ENCODE measurements around the gene PGPEP1.
A peak's percentile ranks its signal among the peaks of the same experiment; 100 is the strongest.

- peak; percentile 73 for TF ChIP-seq CTCF (IDR thresholded peaks at IDR 0.05; ENCODE audit: low read length)
- no peak for TF ChIP-seq EZH2 (IDR thresholded peaks at IDR 0.05; ENCODE audit: borderline replicate concordance, low read length)
These were observed 45.5 kb downstream of the PGPEP1 start, which contains the start of gene GDF15 for GRCh38 chr19:18385675-18386542.

Data from OCI-LY1 (cell line).